Cardiac muscle cell (in vitro differentiated cells and primary cell): ENCODE measurements around the gene SPIN1. TPM values are rescaled to one million over a fixed set of nuclear protein-coding genes. Genes with fewer than 3 reads are reported as not detected.

ENCODE experiments used
- DNase-seq, 2 donors: peaks; one replicate each; pipeline versions ENCODE4 v3.0.0 to v3.0.0-alpha.2; 2010 to 2017; ENCODE audit warnings: low read depth in 1 of 2, low spot score in 1 of 2
- H3K27ac ChIP-seq: fragments of 200-600 bp; sonication (generic); 2 replicates; pipeline ENCODE4 v1.5.1; 2016
- H3K27me3 ChIP-seq: fragments of 200-600 bp; sonication (generic); 2 replicates; pipeline ENCODE4 v1.6.0; 2016; ENCODE audit warnings: control low read depth
- H3K36me3 ChIP-seq: fragments of 200-600 bp; sonication (generic); 2 replicates; pipeline ENCODE4 v1.5.1; 2016; ENCODE audit warnings: control low read depth
- H3K4me1 ChIP-seq: fragments of 200-600 bp; sonication (generic); 2 replicates; pipeline ENCODE4 v1.8.1; 2017; ENCODE audit warnings: low read depth, mild to moderate bottlenecking, mixed run types
- H3K4me3 ChIP-seq: fragments of 200-600 bp; sonication (generic); 2 replicates; pipeline ENCODE4 v1.5.1; 2016; ENCODE audit warnings: mild to moderate bottlenecking
- H3K9me3 ChIP-seq: fragments of 200-600 bp; sonication (generic); 2 replicates; pipeline ENCODE4 v1.5.1; 2017; ENCODE audit warnings: low read depth, mild to moderate bottlenecking, control low read depth
- polyA plus RNA-seq: library from polyadenylated mRNA; unstranded; fragments of >200 nt; fragmentation: Nextera tagmentation; extraction: Ambion mirVana; gene quantifications from 2 replicates; pipeline ENCODE4 v1.2.1, GENCODE V29; 2016
- total RNA-seq: library from RNA; depleted of rRNA; stranded (reverse); fragments of >200 nt; gene quantifications from 2 replicates; pipeline ENCODE4 v1.2.3, GENCODE V29; 2016
- TF ChIP-seq, protein P1 (sequence below): IDR thresholded peaks from 2 replicates; pipeline ENCODE4 v1.5.1; 2012; ENCODE audit warnings: low read depth, mild to moderate bottlenecking, low read length

SPIN1 gene
- total and polyA plus RNA-seq, 2 experiments from 2014 or later: 57.6 to 67.5 TPM

- no peaks in the 10 kb centered on the region for H3K36me3 ChIP-seq
- no peaks in the 10 kb centered on the region for H3K9me3 ChIP-seq
- TF ChIP-seq, protein P1, sequence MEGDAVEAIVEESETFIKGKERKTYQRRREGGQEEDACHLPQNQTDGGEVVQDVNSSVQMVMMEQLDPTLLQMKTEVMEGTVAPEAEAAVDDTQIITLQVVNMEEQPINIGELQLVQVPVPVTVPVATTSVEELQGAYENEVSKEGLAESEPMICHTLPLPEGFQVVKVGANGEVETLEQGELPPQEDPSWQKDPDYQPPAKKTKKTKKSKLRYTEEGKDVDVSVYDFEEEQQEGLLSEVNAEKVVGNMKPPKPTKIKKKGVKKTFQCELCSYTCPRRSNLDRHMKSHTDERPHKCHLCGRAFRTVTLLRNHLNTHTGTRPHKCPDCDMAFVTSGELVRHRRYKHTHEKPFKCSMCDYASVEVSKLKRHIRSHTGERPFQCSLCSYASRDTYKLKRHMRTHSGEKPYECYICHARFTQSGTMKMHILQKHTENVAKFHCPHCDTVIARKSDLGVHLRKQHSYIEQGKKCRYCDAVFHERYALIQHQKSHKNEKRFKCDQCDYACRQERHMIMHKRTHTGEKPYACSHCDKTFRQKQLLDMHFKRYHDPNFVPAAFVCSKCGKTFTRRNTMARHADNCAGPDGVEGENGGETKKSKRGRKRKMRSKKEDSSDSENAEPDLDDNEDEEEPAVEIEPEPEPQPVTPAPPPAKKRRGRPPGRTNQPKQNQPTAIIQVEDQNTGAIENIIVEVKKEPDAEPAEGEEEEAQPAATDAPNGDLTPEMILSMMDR: no peak
- H3K27ac ChIP-seq: peak overlapping the region; percentile 58
- H3K4me3 ChIP-seq: no peak overlapping the region
- H3K4me1 ChIP-seq: no peaks in the 10 kb centered on the region
- no peaks in the 10 kb centered on the region for H3K27me3 ChIP-seq
- peak in 1 of 2 donors; percentile 63 for DNase-seq
Observed at GRCh38 chr9:88399966-88400365, 11.7 kb downstream of the SPIN1 start.

- no peak for DNase-seq
- Histone ChIP-seq H3K27me3 (no peaks in the 10 kb centered on the region), H3K4me3 (no peak overlapping the region), H3K9me3 (no peaks in the 10 kb centered on the region), H3K4me1 (no peaks in the 10 kb centered on the region), H3K27ac (no peak overlapping the region), H3K36me3 (no peaks in the 10 kb centered on the region)
- TF ChIP-seq, protein P1: no peak
Observed at GRCh38 chr9:88403340-88403739, 15.1 kb downstream of the SPIN1 start.

DNA sequence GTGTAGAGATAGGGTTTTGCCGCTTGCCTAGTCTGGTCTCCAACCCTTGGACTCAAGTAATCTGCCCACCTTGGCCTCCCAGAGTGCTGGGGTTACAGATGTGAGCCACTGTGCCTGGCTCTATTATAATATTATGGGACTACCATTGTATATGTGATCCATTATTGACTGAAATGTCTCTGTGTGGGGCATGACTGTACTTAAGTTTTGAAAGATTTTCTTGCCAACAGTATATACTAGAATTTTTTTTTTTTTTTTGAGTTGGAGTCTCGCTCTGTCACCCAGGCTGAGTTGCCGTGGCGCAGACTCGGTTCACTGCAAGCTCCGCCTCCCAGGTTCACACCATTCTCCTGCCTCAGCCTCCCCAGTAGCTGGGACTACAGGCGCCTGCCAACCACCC lies 17.8 kb downstream of the SPIN1 start:
- DNase-seq: no peak
- Histone ChIP-seq H3K27me3 (no peaks in the 10 kb centered on the region), H3K4me1 (no peaks in the 10 kb centered on the region), H3K9me3 (no peaks in the 10 kb centered on the region), H3K4me3 (no peak overlapping the region), H3K27ac (no peak overlapping the region), H3K36me3 (no peaks in the 10 kb centered on the region)
- TF ChIP-seq, protein P1: no peak

DNA sequence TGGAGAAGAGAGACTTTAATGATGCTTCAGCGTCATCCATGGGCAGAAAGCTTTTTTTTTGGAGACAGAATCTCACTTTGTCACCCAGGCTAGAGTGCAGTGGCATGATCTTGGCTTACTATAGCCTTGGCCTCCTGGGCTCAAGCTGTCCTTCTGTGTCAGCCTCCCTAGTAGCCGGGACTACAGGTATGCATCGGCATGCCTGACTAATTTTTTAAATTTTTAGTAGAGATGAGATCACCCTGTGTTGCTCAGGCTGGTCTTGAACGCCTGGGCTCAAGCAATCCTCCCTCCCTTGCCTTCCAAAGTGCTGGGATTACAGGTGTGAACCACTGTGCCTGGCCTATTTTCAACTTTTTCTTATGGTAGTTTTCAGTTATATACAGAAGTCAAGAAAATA lies 23.2 kb downstream of the SPIN1 start:
- Histone ChIP-seq H3K9me3 (no peaks in the 10 kb centered on the region), H3K4me1 (no peaks in the 10 kb centered on the region), H3K4me3 (no peak overlapping the region), H3K36me3 (peaks cover 5% of the 10 kb centered on the region), H3K27me3 (no peaks in the 10 kb centered on the region), H3K27ac (no peak overlapping the region)
- DNase-seq: no peak
- TF ChIP-seq, protein P1: no peak

GRCh38 chr9:88414298-88414697 lies 26.1 kb downstream of the SPIN1 start:
- no peaks in the 10 kb centered on the region for H3K9me3 ChIP-seq
- H3K4me1 ChIP-seq: no peaks in the 10 kb centered on the region
- H3K36me3 ChIP-seq: peaks cover 11% of the 10 kb centered on the region
- TF ChIP-seq, protein P1: no peak
- no peak overlapping the region for H3K4me3 ChIP-seq
- no peaks in the 10 kb centered on the region for H3K27me3 ChIP-seq
- DNase-seq: no peak
- H3K27ac ChIP-seq: no peak overlapping the region

DNA sequence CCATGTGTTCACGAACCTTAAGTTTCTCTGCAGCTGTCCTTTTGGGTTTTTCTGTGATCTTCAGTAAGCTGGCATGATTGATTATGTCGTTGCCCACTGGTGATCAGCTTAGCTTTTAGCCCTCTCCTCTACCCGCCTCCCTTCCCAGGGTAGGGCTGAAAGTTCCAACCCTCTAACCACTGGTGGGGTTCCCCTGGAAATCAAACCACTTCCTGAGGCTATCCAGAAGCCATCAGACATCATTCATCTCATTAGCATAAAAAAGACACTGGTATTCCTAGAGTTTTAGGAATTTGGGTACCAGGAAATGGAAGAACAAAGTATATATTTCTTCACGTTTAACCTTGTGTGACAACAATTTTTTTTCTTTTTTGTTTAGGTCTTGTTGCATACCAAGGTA lies 29.8 kb downstream of the SPIN1 start:
- Histone ChIP-seq H3K27ac (no peak overlapping the region), H3K36me3 (peaks cover 11% of the 10 kb centered on the region), H3K4me3 (no peak overlapping the region), H3K9me3 (no peaks in the 10 kb centered on the region), H3K27me3 (no peaks in the 10 kb centered on the region), H3K4me1 (no peaks in the 10 kb centered on the region)
- no peak for DNase-seq
- TF ChIP-seq, protein P1: no peak
